Neural cell (in vitro differentiated cells): Measurements from ENCODE around the gene THTPA. TPM values are rescaled to one million over a fixed set of nuclear protein-coding genes. Genes with fewer than 3 reads are reported as not detected.

Source experiments
- polyA plus RNA-seq: library from polyadenylated mRNA; depleted of rRNA; stranded (reverse); fragments of >200 nt; gene quantifications from 2 replicates; pipeline ENCODE4 v1.2.3, GENCODE V29; 2014

The THTPA gene
- polyA plus RNA-seq, 1 donor from 2014 or later = 51.3 TPM

Other genes starting within 250 kb of the THTPA start
- 35.8 and 50.8 TPM in 2 replicates for gene BCL2L2, start 249.4 kb upstream of the THTPA start, polyA plus RNA-seq
- gene PABPN1, start 234.8 kb upstream of the THTPA start, polyA plus RNA-seq = 431 and 532 TPM in 2 replicates
- 182 and 201 TPM in 2 replicates for gene SLC22A17, start 203.4 kb upstream of the THTPA start, polyA plus RNA-seq
- gene EFS, start 191.1 kb upstream of the THTPA start, polyA plus RNA-seq = 0.48 and 0.92 TPM in 2 replicates
- not detected in 2 replicates for gene IL25, start 183.5 kb upstream of the THTPA start, polyA plus RNA-seq
- not detected in 2 replicates for gene CMTM5, start 179.2 kb upstream of the THTPA start, polyA plus RNA-seq
- gene MYH6, start 148.0 kb upstream of the THTPA start, polyA plus RNA-seq = not detected in 2 replicates
- gene MYH7, start 120.6 kb upstream of the THTPA start, polyA plus RNA-seq = 0.08 and 0.12 TPM in 2 replicates
- gene NGDN, start 86.6 kb upstream of the THTPA start, polyA plus RNA-seq = 123 and 137 TPM in 2 replicates
- 0.72 and 1.7 TPM in 2 replicates for gene ZFHX2, start 4.5 kb upstream of the THTPA start, polyA plus RNA-seq
- 127 and 163 TPM in 2 replicates for gene AP1G2, start 11.5 kb downstream of the THTPA start, polyA plus RNA-seq
- 68.2 and 76.9 TPM in 2 replicates for gene JPH4, start 22.5 kb downstream of the THTPA start, polyA plus RNA-seq
- 1.3 and 2.1 TPM in 2 replicates for gene DHRS2, start 80.1 kb downstream of the THTPA start, polyA plus RNA-seq